Liver (tissue), 9 donors: ENCODE measurements around the gene DCC. TPM values are rescaled to one million over a fixed set of nuclear protein-coding genes. Genes with fewer than 3 reads are reported as not detected.

ENCODE experiments used
- DNase-seq: peaks from one replicate; pipeline ENCODE4 v3.0.0-alpha.2; 2017; ENCODE audit warnings: low spot score
- H3K27ac ChIP-seq, 2 donors: one replicate each; pipeline ENCODE4 v1.7.0; 2013; ENCODE audit warnings: inconsistent platforms in 2 of 2, low read length in 2 of 2, control low read depth in 1 of 2, low read depth in 1 of 2, mild to moderate bottlenecking in 1 of 2
- H3K27me3 ChIP-seq, 4 donors: one replicate each; pipeline versions ENCODE4 v1.6.1 to v1.7.0; 2013; ENCODE audit warnings: low read length in 3 of 4, inconsistent platforms in 1 of 4, mild to moderate bottlenecking in 1 of 4, moderate library complexity in 1 of 4; ENCODE audit not compliant: control insufficient read depth in 4 of 4, insufficient read depth in 4 of 4
- H3K36me3 ChIP-seq, 4 donors: one replicate each; pipeline versions ENCODE4 v1.6.1 to v1.7.0; 2013; ENCODE audit warnings: low read length in 3 of 4, mild to moderate bottlenecking in 3 of 4, low read depth in 1 of 4, moderate library complexity in 1 of 4; ENCODE audit not compliant: control insufficient read depth in 4 of 4, insufficient read depth in 3 of 4
- H3K4me1 ChIP-seq, 4 donors: one replicate each; pipeline versions ENCODE4 v1.6.1 to v1.7.0; 2013; ENCODE audit warnings: low read length in 3 of 4, mild to moderate bottlenecking in 3 of 4, moderate library complexity in 1 of 4; ENCODE audit not compliant: control insufficient read depth in 4 of 4, insufficient read depth in 4 of 4
- H3K4me3 ChIP-seq, 3 donors: one replicate each; pipeline versions ENCODE4 v1.6.1 to v1.7.0; 2013; ENCODE audit warnings: low read length in 3 of 3, control low read depth in 1 of 3, low read depth in 1 of 3, mild to moderate bottlenecking in 1 of 3
- H3K9ac ChIP-seq, 2 donors: one replicate each; pipeline ENCODE4 v1.7.0; 2013; ENCODE audit warnings: low read length in 2 of 2, mild to moderate bottlenecking in 2 of 2, moderate library complexity in 2 of 2, control low read depth in 1 of 2, low read depth in 1 of 2
- H3K9me3 ChIP-seq, 4 donors: one replicate each; pipeline versions ENCODE4 v1.6.1 to v1.7.0; 2013; ENCODE audit warnings: low read length in 3 of 4; ENCODE audit not compliant: control insufficient read depth in 4 of 4
- EGR1 ChIP-seq, 2 donors: IDR thresholded peaks; 2 replicates each; pipeline ENCODE4 v1.6.1; 2016 to 2018; ENCODE audit warnings: antibody characterized with exemption in 2 of 2, low read depth in 2 of 2
- FOXA1 ChIP-seq: IDR thresholded peaks from 2 replicates; pipeline ENCODE4 v1.6.1; 2016; ENCODE audit warnings: antibody characterized with exemption
- GABPA ChIP-seq, 2 donors: IDR thresholded peaks in 1 of 2; conservative IDR thresholded peaks in 1 of 2; 2 replicates each; pipeline ENCODE4 v1.6.1; 2016; ENCODE audit warnings: antibody characterized with exemption in 2 of 2, mild to moderate bottlenecking in 1 of 2, moderate library complexity in 1 of 2
- HNF4A ChIP-seq, 2 donors: conservative IDR thresholded peaks; 2 replicates each; pipeline ENCODE4 v1.6.1; 2016; ENCODE audit warnings: antibody characterized with exemption in 2 of 2, mild to moderate bottlenecking in 2 of 2
- HNF4G ChIP-seq: IDR thresholded peaks from 2 replicates; pipeline ENCODE4 v1.6.1; 2016; ENCODE audit warnings: antibody characterized with exemption
- NR2F2 ChIP-seq: IDR thresholded peaks from 2 replicates; pipeline ENCODE4 v1.6.1; 2016; ENCODE audit warnings: antibody characterized with exemption
- RAD21 ChIP-seq, 2 donors: IDR thresholded peaks; 2 replicates each; pipeline ENCODE4 v1.6.1; 2016; ENCODE audit warnings: antibody characterized with exemption in 2 of 2, mild to moderate bottlenecking in 2 of 2
- RXRA ChIP-seq, 2 donors: IDR thresholded peaks; 2 replicates each; pipeline ENCODE4 v1.6.1; 2017 to 2018; ENCODE audit warnings: antibody characterized with exemption in 2 of 2, mild to moderate bottlenecking in 1 of 2
- SP1 ChIP-seq: IDR thresholded peaks from 2 replicates; pipeline ENCODE4 v1.6.1; 2018; ENCODE audit warnings: antibody characterized with exemption, mild to moderate bottlenecking
- TAF1 ChIP-seq: conservative IDR thresholded peaks from 2 replicates; pipeline ENCODE4 v1.6.1; 2016; ENCODE audit warnings: antibody characterized with exemption, mild to moderate bottlenecking
- YY1 ChIP-seq: IDR thresholded peaks from 2 replicates; pipeline ENCODE4 v1.6.1; 2016; ENCODE audit warnings: antibody characterized with exemption, mild to moderate bottlenecking
- WGBS: extraction: QIAGEN DNeasy Blood & Tissue Kit; methylation state at CpG from one replicate; pipeline ENCODE4 v1.1.7; 2013; 5-methylcytosine and 5-hydroxymethylcytosine counted together
- polyA plus RNA-seq, 2 donors: library from polyadenylated mRNA; stranded (reverse) in 1 of 2; unstranded in 1 of 2; fragments of 200-250 nt in 1 of 2; fragments of >200 nt in 1 of 2; fragmentation: Nextera tagmentation in 1 of 2; extraction: Ambion mirVana in 1 of 2; gene quantifications; one replicate each; pipeline versions ENCODE4 v1.2.1 to v1.2.3, GENCODE V29; 2013 to 2015
- total RNA-seq, 2 donors: library from RNA; depleted of rRNA; stranded (reverse); fragments of >200 nt; gene quantifications; one replicate each; pipeline ENCODE4 v1.2.3, GENCODE V29; 2014
- TF ChIP-seq, protein P1 (sequence below): fragments of 150-350 bp; IDR thresholded peaks from 2 replicates; pipeline ENCODE4 v1.5.1; 2017; ENCODE audit warnings: improper control_type of control experiment, low read depth, low read length; ENCODE audit not compliant: missing input control
- TF ChIP-seq, protein P2 (sequence below): IDR thresholded peaks from 2 replicates; pipeline ENCODE4 v1.6.1; 2016; ENCODE audit warnings: antibody characterized with exemption, mild to moderate bottlenecking
- TF ChIP-seq, protein P3 (sequence below): IDR thresholded peaks from 2 replicates; pipeline ENCODE4 v1.6.1; 2016; ENCODE audit warnings: antibody characterized with exemption
- TF ChIP-seq, protein P4 (sequence below): IDR thresholded peaks from 2 replicates; pipeline ENCODE4 v1.6.1; 2016; ENCODE audit warnings: antibody characterized with exemption
- TF ChIP-seq, protein P5 (sequence below): IDR thresholded peaks from 2 replicates; pipeline ENCODE4 v1.6.1; 2016; ENCODE audit warnings: antibody characterized with exemption
- donor health status: healthy.
- donor health status: healthy.
- donor health status: healthy.
- donor health status: healthy.
- donor health status: healthy.

Gene DCC
- total and polyA plus RNA-seq, 4 donors = under 0.01 to 0.03 TPM; not detected in 2

DNA sequence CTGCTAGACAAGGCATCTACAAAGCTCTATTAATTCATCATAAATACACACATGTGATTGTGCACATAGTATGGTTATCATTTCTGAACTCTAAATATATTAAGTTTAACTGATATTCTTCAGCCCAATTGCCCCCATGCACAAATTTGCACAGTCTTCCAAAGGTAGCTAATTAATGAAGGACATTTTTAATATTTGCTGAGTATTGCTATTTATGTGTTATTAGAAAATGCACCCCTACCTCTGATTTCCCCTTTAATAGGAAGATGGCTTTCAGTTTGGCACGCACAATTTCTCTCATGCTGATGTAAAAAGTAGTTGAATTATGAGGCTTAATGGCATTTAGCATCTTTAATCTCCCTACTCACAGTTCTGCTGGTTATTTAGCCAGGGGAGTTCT lies 242.1 kb downstream of the DCC start:
- Histone ChIP-seq H3K4me1 (no peaks in the 10 kb centered on the region), H3K9me3 (no peaks in the 10 kb centered on the region), H3K27me3 (peaks cover 0 to 4% (median 0%) of the 10 kb centered on the region in 4 donors), H3K27ac (no peak overlapping the region), H3K36me3 (no peaks in the 10 kb centered on the region), H3K9ac (no peak overlapping the region), H3K4me3 (no peak overlapping the region)
- WGBS = 48% methylated on average over 1 of the region's 1 CpG
- no peak for DNase-seq
- TF ChIP-seq HNF4A (conservative IDR thresholded peaks at IDR 0.05) = no peak
- no peak for TF ChIP-seq NR2F2
- TF ChIP-seq RAD21 (IDR thresholded peaks at IDR 0.05) = no peak
- TF ChIP-seq, protein P1, sequence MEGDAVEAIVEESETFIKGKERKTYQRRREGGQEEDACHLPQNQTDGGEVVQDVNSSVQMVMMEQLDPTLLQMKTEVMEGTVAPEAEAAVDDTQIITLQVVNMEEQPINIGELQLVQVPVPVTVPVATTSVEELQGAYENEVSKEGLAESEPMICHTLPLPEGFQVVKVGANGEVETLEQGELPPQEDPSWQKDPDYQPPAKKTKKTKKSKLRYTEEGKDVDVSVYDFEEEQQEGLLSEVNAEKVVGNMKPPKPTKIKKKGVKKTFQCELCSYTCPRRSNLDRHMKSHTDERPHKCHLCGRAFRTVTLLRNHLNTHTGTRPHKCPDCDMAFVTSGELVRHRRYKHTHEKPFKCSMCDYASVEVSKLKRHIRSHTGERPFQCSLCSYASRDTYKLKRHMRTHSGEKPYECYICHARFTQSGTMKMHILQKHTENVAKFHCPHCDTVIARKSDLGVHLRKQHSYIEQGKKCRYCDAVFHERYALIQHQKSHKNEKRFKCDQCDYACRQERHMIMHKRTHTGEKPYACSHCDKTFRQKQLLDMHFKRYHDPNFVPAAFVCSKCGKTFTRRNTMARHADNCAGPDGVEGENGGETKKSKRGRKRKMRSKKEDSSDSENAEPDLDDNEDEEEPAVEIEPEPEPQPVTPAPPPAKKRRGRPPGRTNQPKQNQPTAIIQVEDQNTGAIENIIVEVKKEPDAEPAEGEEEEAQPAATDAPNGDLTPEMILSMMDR = no peak
- TF ChIP-seq, protein P2, sequence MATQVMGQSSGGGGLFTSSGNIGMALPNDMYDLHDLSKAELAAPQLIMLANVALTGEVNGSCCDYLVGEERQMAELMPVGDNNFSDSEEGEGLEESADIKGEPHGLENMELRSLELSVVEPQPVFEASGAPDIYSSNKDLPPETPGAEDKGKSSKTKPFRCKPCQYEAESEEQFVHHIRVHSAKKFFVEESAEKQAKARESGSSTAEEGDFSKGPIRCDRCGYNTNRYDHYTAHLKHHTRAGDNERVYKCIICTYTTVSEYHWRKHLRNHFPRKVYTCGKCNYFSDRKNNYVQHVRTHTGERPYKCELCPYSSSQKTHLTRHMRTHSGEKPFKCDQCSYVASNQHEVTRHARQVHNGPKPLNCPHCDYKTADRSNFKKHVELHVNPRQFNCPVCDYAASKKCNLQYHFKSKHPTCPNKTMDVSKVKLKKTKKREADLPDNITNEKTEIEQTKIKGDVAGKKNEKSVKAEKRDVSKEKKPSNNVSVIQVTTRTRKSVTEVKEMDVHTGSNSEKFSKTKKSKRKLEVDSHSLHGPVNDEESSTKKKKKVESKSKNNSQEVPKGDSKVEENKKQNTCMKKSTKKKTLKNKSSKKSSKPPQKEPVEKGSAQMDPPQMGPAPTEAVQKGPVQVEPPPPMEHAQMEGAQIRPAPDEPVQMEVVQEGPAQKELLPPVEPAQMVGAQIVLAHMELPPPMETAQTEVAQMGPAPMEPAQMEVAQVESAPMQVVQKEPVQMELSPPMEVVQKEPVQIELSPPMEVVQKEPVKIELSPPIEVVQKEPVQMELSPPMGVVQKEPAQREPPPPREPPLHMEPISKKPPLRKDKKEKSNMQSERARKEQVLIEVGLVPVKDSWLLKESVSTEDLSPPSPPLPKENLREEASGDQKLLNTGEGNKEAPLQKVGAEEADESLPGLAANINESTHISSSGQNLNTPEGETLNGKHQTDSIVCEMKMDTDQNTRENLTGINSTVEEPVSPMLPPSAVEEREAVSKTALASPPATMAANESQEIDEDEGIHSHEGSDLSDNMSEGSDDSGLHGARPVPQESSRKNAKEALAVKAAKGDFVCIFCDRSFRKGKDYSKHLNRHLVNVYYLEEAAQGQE = no peak
- TF ChIP-seq TAF1 = no peak
- TF ChIP-seq, protein P3, sequence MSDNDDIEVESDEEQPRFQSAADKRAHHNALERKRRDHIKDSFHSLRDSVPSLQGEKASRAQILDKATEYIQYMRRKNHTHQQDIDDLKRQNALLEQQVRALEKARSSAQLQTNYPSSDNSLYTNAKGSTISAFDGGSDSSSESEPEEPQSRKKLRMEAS = no peak
- TF ChIP-seq, protein P4, sequence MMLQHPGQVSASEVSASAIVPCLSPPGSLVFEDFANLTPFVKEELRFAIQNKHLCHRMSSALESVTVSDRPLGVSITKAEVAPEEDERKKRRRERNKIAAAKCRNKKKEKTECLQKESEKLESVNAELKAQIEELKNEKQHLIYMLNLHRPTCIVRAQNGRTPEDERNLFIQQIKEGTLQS = no peak
- TF ChIP-seq YY1 = no peak
- no peak for TF ChIP-seq RXRA (IDR thresholded peaks at IDR 0.05)
- TF ChIP-seq SP1 = no peak
- TF ChIP-seq GABPA (IDR thresholded peaks at IDR 0.05 in 1 of 2, conservative IDR thresholded peaks at IDR 0.05 in 1 of 2) = no peak
- TF ChIP-seq FOXA1 = no peak
- TF ChIP-seq, protein P5, sequence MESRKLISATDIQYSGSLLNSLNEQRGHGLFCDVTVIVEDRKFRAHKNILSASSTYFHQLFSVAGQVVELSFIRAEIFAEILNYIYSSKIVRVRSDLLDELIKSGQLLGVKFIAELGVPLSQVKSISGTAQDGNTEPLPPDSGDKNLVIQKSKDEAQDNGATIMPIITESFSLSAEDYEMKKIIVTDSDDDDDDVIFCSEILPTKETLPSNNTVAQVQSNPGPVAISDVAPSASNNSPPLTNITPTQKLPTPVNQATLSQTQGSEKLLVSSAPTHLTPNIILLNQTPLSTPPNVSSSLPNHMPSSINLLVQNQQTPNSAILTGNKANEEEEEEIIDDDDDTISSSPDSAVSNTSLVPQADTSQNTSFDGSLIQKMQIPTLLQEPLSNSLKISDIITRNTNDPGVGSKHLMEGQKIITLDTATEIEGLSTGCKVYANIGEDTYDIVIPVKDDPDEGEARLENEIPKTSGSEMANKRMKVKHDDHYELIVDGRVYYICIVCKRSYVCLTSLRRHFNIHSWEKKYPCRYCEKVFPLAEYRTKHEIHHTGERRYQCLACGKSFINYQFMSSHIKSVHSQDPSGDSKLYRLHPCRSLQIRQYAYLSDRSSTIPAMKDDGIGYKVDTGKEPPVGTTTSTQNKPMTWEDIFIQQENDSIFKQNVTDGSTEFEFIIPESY = no peak
- no peak for TF ChIP-seq EGR1 (IDR thresholded peaks at IDR 0.05; ENCODE audit: low read depth in 2 of 2)

DNA sequence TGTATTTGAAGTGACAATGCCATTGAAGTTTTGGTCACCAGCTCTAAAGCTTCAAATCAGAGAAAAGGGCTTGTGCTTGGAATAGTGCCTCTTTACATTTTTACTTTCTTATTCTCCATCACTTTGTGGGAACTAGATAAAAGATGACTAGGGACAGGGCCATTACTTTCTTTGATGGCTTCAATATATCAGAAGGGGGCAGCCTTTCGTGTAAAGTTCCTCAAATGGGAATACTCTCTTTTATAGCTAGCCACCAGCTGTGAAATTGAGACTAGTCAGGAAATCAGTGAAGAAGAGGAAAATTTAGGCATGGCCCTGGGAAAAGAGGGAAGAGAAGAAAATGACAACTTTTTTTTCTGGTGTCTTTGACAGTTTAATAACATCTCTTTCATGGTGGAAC lies 242.5 kb downstream of the DCC start:
- no peaks in the 10 kb centered on the region for H3K36me3 ChIP-seq
- no peak overlapping the region for H3K9ac ChIP-seq
- peaks cover 0 to 4% (median 0%) of the 10 kb centered on the region in 4 donors for H3K27me3 ChIP-seq
- H3K4me1 ChIP-seq = no peaks in the 10 kb centered on the region
- H3K27ac ChIP-seq = no peak overlapping the region
- TF ChIP-seq HNF4G = no peak
- no peak overlapping the region for H3K4me3 ChIP-seq
- WGBS = 9% methylated on average over 1 of the region's 1 CpG
- H3K9me3 ChIP-seq = no peaks in the 10 kb centered on the region
- no peak for DNase-seq
